Peyer's patch (tissue), 4 donors: ENCODE data around the gene ALB. TPM values are rescaled to one million over a fixed set of nuclear protein-coding genes. Genes with fewer than 3 reads are reported as not detected.
A peak's percentile ranks its signal among the peaks of the same experiment; 100 is the strongest.

Experiments used
- DNase-seq, 3 donors: peaks; one replicate each; pipeline ENCODE4 v3.0.0-alpha.2; 2017 to 2019
- H3K27ac ChIP-seq, 4 donors: fragments of 200-600 bp; sonication (generic); one replicate each; pipeline ENCODE4 v1.5.1; 2016 to 2019
- H3K27me3 ChIP-seq, 2 donors: fragments of 200-600 bp; sonication (generic); one replicate each; pipeline ENCODE4 v1.5.1; 2019
- H3K36me3 ChIP-seq, 3 donors: fragments of 200-600 bp; sonication (generic); one replicate each; pipeline ENCODE4 v1.5.1; 2016 to 2019
- H3K4me1 ChIP-seq, 4 donors: fragments of 200-600 bp; sonication (generic); one replicate each; pipeline ENCODE4 v1.5.1; 2016 to 2019
- H3K4me3 ChIP-seq, 4 donors: fragments of 200-600 bp; sonication (generic); 1 replicate in 3 of 4; 2 replicates in 1 of 4; pipeline ENCODE4 v1.5.1; 2016 to 2019; ENCODE audit warnings: mild to moderate bottlenecking in 1 of 4
- H3K9me3 ChIP-seq, 4 donors: fragments of 200-600 bp; sonication (generic); one replicate each; pipeline ENCODE4 v1.5.1; 2016 to 2019; ENCODE audit warnings: mild to moderate bottlenecking in 1 of 4
- CTCF ChIP-seq, 6 experiments: fragments of 450-650 bp in 4 of 6; fragments of 200-600 bp in 2 of 6; sonication (generic) in 1 of 6; IDR thresholded peaks; one replicate each; pipeline ENCODE4 v1.5.1; 2017 to 2019; ENCODE audit warnings: antibody characterized with exemption in 6 of 6, mild to moderate bottlenecking in 3 of 6, moderate library complexity in 1 of 6
- POLR2A ChIP-seq, 2 donors: fragments of 450-650 bp; IDR thresholded peaks; one replicate each; pipeline ENCODE4 v1.5.1; 2017; ENCODE audit warnings: antibody characterized with exemption in 2 of 2, mild to moderate bottlenecking in 2 of 2, moderate library complexity in 2 of 2
- total RNA-seq, 4 donors: library from RNA; depleted of rRNA; stranded (reverse); fragments of >200 nt; gene quantifications; one replicate each; pipeline ENCODE4 v1.1.0, GENCODE V29; 2016

ALB gene
- total RNA-seq, 4 donors from 2014 or later: 0.66 to 2.5 TPM; not detected in 2

- no peak for TF ChIP-seq CTCF (IDR thresholded peaks at IDR 0.05)
These were observed 38.2 kb downstream of the ALB start for GRCh38 chr4:73442275-73442674.

GRCh38 chr4:73443224-73443623 lies 39.1 kb downstream of the ALB start:
- Histone ChIP-seq H3K36me3 (no peaks in the 10 kb centered on the region), H3K9me3 (no peaks in the 10 kb centered on the region), H3K27ac (no peak overlapping the region), H3K4me1 (no peaks in the 10 kb centered on the region), H3K27me3 (no peaks in the 10 kb centered on the region), H3K4me3 (no peak overlapping the region)
- TF ChIP-seq POLR2A (IDR thresholded peaks at IDR 0.05) (no peak), CTCF (IDR thresholded peaks at IDR 0.05) (no peak)
- DNase-seq: no peak

More at GRCh38 chr4:73442275-73442674, 38.2 kb downstream of the ALB start:
- H3K4me1 ChIP-seq: no peaks in the 10 kb centered on the region
- no peaks in the 10 kb centered on the region for H3K27me3 ChIP-seq
- H3K27ac ChIP-seq: no peak overlapping the region
- H3K4me3 ChIP-seq: no peak overlapping the region
- H3K9me3 ChIP-seq: no peaks in the 10 kb centered on the region
- no peak for DNase-seq
- no peaks in the 10 kb centered on the region for H3K36me3 ChIP-seq

- H3K36me3 ChIP-seq: no peaks in the 10 kb centered on the region
- no peak overlapping the region for H3K27ac ChIP-seq
These were observed 41.6 kb downstream of the ALB start for GRCh38 chr4:73445383-73446335.

GRCh38 chr4:73446336-73446938 lies 42.4 kb downstream of the ALB start:
- H3K27ac ChIP-seq: no peak overlapping the region
- DNase-seq: no peak
- no peaks in the 10 kb centered on the region for H3K9me3 ChIP-seq

More at GRCh38 chr4:73445383-73446335, 41.6 kb downstream of the ALB start:
- no peaks in the 10 kb centered on the region for H3K9me3 ChIP-seq
- no peak overlapping the region for H3K4me3 ChIP-seq
- no peaks in the 10 kb centered on the region for H3K27me3 ChIP-seq
- TF ChIP-seq CTCF (IDR thresholded peaks at IDR 0.05) (no peak), POLR2A (IDR thresholded peaks at IDR 0.05) (no peak)
- no peak for DNase-seq
- H3K4me1 ChIP-seq: no peaks in the 10 kb centered on the region

GRCh38 chr4:73447671-73448070 lies 43.6 kb downstream of the ALB start:
- Histone ChIP-seq H3K4me3 (no peak overlapping the region), H3K36me3 (no peaks in the 10 kb centered on the region), H3K9me3 (no peaks in the 10 kb centered on the region), H3K27ac (no peak overlapping the region), H3K27me3 (no peaks in the 10 kb centered on the region), H3K4me1 (no peaks in the 10 kb centered on the region)
- TF ChIP-seq CTCF (IDR thresholded peaks at IDR 0.05) (no peak), POLR2A (IDR thresholded peaks at IDR 0.05) (no peak)
- no peak for DNase-seq

More at GRCh38 chr4:73446336-73446938, 42.4 kb downstream of the ALB start:
- TF ChIP-seq CTCF (IDR thresholded peaks at IDR 0.05) (peak in 5 of 6 experiments; percentile 29 to 99 (median 97)), POLR2A (IDR thresholded peaks at IDR 0.05) (no peak)
- no peaks in the 10 kb centered on the region for H3K36me3 ChIP-seq
- H3K4me1 ChIP-seq: no peaks in the 10 kb centered on the region
- H3K27me3 ChIP-seq: no peaks in the 10 kb centered on the region
- H3K4me3 ChIP-seq: no peak overlapping the region
